Femur (tissue), 1 donor: Measurements from ENCODE around the gene CCDC107.

Source experiments
- DNase-seq: peaks from one replicate; pipeline ENCODE4 v3.0.0-alpha.2; 2017

Gene CCDC107

GRCh38 chr9:35686222-35687203 lies 28.4 kb downstream of the CCDC107 start:
- DNase-seq = no peak

- DNase-seq = no peak
These were observed 29.2 kb downstream of the CCDC107 start for GRCh38 chr9:35687306-35687705.

GRCh38 chr9:35687972-35688557 lies 30.0 kb downstream of the CCDC107 start:
- DNase-seq = no peak

GRCh38 chr9:35688558-35689541 lies 30.8 kb downstream of the CCDC107 start:
- DNase-seq = no peak

GRCh38 chr9:35689542-35690293 lies 31.6 kb downstream of the CCDC107 start, which contains the start of gene TPM2:
TPM2 (minus strand) TSS chr9:35689925; CDS start chr9:35689817, 108 bp downstream.
- peak; percentile 90 for DNase-seq

- DNase-seq = no peak
These were observed 32.2 kb downstream of the CCDC107 start for GRCh38 chr9:35690294-35690613.

- peak; percentile 90 for DNase-seq
These were observed 32.7 kb downstream of the CCDC107 start for GRCh38 chr9:35690614-35691333.

GRCh38 chr9:35691334-35691650 lies 33.2 kb downstream of the CCDC107 start:
- no peak for DNase-seq

GRCh38 chr9:35691757-35692301 lies 33.7 kb downstream of the CCDC107 start:
- no peak for DNase-seq

GRCh38 chr9:35695943-35696401 lies 37.9 kb downstream of the CCDC107 start:
- DNase-seq = no peak

- DNase-seq = peak; percentile 62
These were observed 38.6 kb downstream of the CCDC107 start for GRCh38 chr9:35696520-35697215.

GRCh38 chr9:35697486-35697885 lies 39.4 kb downstream of the CCDC107 start:
- DNase-seq = no peak

- DNase-seq = no peak
These were observed 40.1 kb downstream of the CCDC107 start for GRCh38 chr9:35698231-35698630.

GRCh38 chr9:35700031-35700430 lies 41.9 kb downstream of the CCDC107 start:
- DNase-seq = no peak

GRCh38 chr9:35700942-35701341 lies 42.9 kb downstream of the CCDC107 start:
- no peak for DNase-seq

- DNase-seq = no peak
These were observed 44.6 kb downstream of the CCDC107 start for GRCh38 chr9:35702696-35703095.

GRCh38 chr9:35703906-35704672 lies 46.0 kb downstream of the CCDC107 start:
- no peak for DNase-seq

GRCh38 chr9:35705372-35705771 lies 47.3 kb downstream of the CCDC107 start:
- no peak for DNase-seq

- DNase-seq = no peak
These were observed 47.8 kb downstream of the CCDC107 start for GRCh38 chr9:35705836-35706430.
